D341Med (cell line): ENCODE data around the gene MIB2.
A peak's percentile ranks its signal among the peaks of the same experiment; 100 is the strongest.

Experiments
- DNase-seq: peaks from one replicate; pipeline ENCODE4 v3.0.0; 2012; ENCODE audit warnings: low spot score

The MIB2 gene

DNA sequence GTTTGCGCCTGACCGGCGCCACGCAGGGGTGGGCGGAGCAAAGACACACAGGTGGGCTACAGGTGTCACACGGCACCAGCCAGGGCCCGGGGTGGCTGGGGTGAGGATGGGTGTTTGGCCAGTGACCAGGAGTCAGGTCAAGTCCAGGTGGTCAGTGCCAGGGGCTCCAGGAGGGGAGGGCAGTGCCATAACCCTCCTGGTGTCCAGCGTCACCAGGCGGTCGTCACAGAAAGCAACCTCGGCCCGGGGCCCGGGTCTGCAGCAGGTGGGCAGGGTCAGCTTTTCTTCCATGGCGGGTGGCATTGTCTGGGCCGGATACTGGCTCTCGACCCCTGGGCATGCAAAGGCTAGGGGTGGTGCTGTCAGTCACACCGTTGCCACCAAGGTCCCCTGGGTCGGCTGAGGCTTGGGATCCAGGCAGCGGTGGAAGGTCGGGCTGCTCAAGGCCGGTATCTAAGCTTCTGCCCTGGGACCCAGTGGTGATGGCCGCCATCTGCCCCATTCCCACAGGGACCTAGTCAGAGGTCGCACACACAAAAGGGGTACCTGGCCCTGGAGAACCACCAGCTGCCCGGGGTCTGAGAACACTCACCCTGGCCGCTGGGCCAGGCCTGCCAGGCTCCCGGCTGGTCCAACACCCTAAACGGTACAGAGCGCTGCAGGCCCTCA is 17.1 kb upstream of the MIB2 start:
- no peak for DNase-seq

DNA sequence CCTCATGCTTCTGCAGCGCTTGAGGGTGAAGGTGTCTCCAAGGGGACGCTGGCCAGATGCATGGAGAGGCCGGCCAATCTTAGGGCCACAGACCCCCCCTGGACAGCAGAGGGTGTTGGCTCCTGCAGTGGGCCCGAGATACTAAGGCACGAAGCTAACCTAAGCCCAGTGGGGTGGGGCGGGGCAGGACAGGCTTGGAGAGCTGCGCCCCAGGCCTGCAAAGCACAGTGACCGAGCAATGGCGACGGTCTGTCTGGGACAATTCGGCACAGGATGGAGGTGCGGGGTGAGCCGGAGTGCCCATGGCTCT is 16.6 kb upstream of the MIB2 start:
- DNase-seq: no peak

DNA sequence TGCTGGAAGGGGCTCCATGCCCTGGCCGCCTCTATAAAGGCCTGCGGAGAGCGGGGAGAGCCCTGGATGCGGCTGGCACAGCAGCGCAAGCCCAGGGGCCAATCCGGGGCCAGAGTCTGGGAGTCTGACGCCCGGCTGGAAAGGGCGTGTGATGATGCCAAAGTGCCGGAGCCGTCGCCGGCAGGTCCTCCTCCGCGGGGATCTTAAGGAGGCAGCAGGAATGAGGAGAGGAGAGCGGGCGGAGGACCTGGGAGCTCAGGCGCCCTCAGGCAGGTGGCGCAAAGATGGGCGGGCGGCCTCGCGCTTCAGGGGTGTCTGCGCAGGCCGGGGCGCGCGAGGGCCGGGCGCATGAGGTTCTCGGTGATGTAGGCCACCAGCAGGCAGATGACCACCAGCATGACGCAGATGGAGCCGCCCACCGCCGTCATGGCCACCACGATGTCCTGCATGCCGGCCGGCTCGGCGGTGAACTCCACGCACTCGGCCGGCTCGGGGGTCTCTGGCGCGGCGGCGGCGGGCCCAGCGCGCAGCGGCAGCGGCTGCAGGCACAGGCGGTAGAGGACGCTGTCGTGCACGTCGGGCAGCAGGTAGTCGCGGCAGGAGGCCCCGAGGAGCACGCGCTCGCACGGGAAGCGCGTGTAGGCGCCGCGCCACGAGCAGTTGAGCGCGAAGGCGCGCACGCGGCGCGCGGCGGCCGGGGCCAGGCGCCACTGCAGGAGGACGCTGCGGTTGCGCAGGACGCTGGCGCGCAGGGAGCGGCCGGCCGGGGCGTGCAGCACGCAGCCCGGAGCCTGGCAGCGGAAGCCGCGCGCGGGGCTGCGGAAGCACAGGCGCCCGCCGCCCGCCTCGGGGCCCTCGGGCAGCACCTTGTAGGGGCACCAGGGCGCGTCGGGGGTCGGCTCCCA is 16.0 kb upstream of the MIB2 start:
- DNase-seq: peak; percentile 87

DNA sequence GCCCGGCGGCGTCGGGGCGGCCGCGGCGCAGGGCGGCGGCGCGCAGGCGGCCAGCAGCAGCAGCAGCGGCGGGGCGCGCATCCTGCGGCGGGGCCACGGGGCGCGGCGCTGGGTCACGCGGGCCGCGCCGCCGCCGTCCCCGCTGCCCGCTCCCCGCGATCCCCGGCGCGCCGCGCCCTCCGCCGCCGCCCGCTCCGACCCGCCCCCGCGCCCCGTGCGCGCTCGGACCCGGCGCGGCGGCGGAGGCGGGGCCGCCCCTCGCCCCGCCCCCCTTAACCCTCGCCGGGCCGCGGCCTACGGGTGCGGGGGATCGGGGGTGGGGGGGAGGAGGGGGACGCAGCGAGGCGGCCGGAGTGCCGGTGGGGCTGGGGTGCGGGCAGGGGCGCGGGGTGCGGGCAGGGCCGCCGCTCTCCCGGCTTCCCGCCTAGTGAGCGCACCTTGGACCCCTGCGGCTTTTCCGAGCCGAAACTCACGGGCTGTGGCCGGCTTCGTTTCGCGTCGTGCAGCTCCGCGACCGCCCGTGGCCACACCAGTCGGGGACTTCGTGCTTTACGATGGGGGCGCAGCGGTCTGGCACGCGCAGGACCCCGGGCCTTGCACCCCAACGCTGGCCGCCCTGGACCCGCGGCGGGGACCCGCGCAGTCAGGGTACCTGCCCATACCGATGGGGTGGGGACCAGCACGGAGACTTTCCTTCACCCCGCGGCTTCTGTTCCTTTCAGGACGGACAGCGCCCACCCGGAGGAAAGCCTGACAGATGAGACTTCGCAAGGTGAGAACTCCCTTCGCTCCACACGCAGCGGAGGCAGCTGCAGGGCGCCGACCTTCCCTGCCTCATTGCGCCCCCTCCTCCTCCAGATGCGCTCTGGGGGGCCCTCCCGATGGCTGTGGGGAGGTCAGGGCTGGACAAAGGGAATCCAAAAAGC is 15.1 kb upstream of the MIB2 start, which contains the start of gene FNDC10:
Gene FNDC10, minus strand, starts transcription at position 201 of the 926 bp plus-strand sequence. Its CDS starts 120 bp downstream, at position 81.
- peak; percentile 84 for DNase-seq

DNA sequence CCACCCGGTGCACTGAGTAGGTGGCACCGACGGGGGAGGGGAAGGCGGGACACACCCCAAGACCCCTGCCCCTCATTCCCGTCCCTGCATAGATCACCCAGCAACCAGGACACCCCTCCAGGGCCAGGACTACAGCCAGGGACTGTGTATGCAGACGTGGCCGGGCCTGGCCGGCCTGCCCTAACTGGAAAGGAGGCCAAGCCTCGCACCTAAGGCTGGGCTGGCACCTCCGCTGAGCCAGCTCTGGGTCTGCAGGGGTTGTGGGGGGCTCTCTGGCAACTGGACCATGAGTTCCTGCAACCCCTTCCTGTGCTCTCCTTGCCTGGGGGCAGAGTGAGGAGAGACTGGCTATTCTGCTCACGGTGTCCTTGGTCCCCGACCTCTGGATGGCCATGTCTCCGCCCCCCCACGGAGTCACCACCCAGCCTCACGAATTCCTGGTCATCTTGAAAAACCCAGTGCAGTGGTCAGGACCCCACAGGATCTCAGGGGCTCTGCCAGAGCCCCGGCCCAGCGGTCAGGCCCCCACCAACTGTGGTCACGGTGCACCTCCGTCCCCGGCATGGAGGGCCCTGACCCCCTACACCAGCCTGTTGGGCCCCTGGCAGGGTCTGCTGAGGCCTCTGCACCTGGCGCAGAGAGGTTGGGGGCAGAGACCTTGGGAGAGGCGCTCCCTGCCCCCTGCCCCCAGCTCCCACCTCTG is 14.3 kb upstream of the MIB2 start:
- DNase-seq: no peak

DNA sequence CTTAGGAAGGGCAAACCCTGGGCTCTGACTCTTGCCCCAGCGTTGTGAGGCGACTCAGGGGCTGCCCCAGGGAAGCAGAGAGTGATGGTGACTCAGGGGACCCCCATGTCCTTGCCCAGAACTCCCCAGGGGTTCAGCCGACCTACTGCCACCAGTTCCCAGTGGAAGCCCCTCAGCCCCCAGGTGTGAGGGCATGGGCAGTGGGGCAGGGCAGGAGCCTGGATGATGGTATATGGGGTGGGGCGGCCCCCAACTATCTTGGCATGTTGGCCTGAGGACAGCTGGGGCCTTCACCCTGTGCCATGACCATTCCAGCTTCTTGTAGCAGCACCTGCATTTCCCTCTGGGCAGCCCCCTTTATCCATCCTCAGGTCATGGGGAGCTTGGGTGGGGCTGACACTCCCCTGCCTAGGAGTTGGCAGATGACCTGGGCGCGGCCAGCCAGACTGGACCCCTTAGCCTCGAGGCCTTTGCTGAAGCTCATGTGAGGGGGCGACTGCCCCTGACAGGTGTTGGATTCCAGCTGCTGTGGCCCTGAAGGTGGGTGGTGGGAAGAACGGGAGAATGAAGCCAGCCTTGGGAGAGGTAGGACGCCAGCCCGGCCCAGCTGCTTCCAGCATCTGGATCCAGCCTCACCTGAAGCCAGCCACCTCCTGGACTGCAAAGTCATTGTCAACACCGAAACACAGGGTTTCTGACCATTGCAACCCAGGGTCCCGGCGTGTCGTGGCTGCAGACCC is 13.6 kb upstream of the MIB2 start:
- no peak for DNase-seq

DNA sequence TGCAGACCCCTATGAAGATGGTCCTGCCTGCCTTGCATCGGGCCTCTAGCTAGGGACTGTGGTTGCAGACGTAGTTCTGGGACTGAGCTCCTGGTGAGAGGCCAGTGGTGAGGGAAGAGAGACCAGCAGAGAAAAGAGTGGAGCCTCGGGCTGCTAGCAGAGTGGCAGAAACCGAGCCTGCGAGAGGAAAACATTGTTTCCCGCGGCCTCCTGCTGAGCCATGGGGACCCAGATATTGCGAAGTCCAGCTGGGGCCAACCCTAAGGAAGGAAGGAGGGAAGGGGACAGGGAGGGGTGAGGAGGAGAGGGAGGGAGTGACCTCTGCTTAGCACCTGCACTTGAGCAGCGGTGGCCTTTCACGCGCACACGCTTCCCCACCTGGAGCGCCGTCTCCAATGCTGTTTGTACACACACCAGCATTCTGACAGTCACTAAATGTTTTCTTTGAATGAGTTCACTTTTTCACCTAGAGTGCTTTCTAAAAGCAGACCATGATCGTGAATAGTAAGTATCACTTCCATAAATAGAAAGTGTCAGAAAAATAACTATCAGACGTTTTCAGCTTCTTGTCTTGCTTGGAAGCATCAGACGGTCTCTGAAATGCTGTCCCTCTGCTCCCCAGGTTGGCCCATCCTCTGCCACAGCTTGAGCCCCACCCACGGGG is 12.9 kb upstream of the MIB2 start:
- DNase-seq: no peak

DNA sequence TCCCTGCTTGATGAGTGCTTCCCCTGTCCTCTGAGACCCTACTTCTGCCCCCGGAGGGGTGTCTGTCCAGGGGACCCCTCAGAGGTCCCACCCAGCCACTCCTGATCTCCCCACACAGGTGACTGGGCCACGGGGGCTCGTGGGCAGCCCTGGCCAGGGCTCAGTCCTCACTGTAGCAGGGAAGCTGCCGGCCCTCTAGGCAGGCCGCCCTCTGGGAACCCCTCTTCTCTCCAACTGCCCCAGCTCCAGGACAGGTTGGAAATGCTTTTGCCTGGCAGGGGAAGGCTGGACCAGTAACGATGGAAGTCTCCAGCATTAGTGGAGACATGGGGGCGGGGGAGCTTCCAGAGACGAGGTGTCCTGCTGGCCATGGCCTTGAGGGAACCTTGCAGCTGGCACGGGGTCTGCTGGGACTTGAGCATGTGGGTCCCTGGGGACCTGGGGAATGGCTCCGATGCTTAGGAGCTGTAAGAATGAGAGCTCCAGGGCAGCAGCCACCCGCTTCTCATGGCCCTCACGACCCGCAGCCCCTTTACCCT is 12.3 kb upstream of the MIB2 start:
- DNase-seq: no peak

DNA sequence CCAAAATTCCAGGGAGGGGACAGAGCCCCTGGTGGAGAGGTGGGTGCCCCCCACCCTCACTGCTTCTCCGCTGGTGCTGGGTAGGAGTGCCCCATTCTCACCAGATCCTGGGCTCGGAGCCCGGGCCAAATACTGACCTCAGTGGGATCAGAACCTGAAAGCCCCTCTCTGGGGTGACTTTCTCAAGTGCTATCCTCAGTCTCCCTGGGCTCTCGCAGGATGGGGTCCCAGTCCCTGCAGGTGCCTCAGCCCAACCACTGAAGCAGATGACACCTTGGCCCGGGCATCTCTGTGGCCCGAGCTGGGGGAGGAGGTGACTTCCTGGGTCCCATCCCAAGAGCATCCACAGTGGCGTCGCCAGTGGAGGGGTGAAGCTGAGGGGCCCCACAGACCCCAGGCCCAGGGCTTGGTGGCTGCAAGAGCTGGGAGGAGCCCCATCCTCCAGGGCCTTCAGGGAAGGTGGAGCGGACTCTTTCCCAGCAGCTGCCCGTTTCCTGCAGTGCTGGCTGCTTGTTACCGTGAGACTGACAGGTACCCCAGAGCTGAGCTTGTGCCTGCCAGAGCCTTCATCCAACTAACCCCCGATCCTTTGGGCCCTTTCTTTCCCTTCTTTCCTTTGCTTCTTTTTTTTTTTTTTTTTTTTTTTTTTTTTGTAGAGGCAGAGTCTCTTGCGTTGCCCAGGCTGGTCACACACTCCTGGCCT is 11.5 kb upstream of the MIB2 start:
- no peak for DNase-seq

DNA sequence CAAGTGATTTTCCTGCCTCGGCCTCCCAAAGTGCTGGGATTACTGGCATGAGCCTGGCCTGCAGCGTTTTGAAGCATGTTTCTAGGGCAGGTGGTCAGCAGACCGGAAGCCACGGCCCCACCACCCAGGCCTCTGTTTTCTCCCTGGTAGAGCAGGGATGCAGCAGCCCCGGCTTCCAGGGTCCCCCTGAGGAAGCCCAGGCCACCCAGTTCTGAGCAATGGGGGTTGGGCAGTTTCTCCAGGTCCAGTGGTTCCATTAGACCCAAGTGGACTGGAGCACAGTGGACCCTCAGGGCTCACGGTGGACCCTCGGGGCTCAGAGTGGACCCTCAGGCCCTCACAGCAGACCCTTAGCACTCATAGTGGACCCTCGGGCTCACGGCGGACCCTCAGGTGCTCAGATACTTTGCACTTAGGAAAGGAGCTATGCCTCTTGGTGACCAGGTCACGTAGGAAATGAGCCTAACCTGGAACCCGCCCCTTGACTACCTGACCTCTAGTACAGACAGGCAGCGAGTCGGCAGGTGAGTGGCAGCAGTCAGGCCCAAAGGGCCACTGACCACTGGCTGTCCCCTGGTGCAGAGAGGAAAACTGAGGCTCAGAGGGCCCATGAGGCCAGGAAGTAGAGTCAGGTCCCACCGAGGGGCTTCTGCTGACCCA is 10.8 kb upstream of the MIB2 start:
- no peak for DNase-seq

DNA sequence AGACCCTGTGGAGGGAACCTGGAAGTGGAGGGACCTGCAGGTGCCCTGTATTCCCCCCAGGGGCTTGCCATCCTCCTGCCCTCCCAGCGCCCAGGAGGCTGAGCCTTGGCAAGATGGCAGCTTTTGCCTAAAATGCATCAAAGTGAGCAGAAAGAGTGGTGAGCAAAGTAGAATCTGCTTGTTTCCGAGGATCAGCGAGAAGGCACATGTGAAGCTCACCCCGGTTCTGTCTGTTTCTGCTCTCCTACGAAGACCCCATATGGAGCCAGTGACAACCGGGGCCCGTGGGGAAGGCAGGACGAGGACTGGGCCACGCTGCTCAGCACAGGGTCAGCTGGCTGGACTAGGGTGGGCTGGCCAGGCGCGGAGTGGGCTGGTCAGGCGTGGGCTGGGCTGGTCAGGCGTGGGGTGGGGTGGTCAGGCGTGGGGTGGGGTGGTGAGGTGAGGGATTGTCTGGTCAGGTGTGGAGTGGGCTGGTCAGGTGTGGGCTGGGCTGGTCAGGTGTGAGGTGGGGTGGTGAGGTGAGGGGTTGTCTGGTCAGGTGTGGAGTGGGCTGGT is 10.2 kb upstream of the MIB2 start:
- no peak for DNase-seq

DNA sequence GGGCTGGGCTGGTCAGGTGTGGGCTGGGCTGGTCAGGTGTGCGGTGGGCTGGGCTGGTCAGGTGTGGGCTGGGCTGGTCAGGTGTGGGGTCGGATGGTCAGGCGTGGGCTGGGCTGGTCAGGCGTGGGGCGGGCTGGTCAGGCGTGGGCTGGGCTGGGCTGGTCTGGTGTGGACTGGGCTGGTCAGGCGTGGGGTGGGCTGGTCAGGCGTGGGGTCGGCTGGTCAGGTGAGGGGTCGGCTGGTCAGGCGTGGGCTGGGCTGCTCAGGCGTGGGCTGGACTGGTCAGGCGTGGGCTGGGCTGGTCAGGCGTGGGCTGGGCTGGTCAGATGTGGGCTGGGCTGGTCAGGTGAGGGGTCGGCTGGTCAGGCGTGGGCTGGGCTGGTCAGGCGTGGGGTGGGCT is 9.6 kb upstream of the MIB2 start:
- DNase-seq: no peak

DNA sequence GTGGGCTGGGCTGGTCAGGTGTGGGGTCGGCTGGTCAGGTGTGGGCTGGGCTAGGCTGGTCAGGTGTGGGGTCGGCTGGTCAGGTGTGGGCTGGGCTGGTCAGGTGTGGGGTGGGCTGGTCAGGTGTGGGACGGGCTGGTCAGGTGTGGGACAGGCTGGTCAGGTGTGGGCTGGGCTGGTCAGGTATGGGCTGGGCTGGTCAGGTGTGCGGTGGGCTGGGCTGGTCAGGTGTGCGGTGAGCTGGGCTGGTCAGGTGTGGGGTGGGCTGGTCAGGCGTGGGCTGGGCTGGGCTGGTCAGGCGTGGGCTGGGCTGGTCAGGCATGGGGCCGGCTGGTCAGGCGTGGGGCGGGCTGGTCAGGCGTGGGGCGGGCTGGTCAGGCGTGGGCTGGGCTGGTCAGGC is 9.1 kb upstream of the MIB2 start:
- no peak for DNase-seq

DNA sequence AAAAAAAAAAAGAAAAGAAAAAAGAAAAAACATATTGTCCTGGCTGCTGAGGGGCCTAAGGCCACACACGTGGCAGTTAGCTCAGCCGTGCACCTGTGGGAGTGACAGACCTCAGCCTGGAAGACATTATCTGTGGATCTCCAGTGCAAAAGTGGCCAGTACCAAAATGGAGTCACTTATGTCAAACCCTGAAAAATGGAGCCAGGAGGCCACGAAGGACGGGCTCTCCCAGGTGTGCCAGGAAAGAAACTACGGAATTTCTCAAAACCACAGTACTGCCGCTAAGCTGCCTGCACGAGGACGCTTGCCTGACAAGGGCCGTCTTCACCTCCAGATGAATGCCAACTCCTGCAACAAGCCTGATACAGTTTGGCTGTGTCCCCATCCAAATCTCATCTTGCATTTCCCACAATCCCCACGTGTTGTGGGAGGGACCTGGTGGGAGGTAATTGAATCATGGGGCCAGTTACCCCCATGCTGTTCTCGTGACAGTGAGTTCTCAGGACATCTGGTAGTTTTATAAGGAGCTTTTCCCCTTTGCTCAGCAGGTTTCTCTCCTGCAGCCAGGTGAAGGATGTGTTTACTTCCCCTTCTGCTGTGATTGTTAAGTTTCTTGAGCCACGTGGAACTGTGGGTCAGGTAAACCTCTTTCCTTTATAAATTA is 5.3 kb upstream of the MIB2 start:
- no peak for DNase-seq

DNA sequence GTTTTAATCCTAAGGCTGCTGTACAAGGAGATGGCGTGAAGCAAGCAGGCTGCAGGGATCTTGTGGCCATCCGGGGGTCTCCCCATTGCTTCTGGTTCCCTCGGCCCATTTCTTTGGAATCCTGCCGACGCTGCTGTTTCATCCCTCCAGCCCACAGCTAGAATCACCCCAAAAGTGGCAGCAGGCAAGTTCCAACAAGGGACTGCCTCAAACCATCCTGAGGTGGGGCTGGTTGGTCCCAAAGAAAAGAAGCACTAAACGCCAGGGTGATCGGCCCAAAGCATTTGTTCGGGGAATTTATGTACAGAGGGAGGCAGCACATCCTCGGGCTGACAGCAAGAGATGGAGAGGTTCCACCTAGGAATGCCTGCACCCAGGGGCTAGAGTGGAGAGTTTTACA is 4.5 kb upstream of the MIB2 start:
- no peak for DNase-seq

DNA sequence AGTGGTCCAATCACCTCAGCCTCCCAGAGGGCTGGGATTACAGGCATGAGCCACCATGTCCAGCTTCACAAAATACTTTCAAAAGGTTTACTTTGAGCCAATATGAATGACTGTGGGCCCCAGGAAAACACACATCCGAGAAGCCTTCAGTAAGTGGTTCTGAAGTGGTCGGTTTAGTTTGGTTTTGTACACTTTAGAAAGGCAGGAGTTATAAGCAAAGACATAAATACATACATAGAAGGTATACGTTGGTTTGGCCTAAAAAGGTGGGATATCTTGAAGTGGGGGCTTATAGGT is 3.2 kb upstream of the MIB2 start:
- no peak for DNase-seq

DNA sequence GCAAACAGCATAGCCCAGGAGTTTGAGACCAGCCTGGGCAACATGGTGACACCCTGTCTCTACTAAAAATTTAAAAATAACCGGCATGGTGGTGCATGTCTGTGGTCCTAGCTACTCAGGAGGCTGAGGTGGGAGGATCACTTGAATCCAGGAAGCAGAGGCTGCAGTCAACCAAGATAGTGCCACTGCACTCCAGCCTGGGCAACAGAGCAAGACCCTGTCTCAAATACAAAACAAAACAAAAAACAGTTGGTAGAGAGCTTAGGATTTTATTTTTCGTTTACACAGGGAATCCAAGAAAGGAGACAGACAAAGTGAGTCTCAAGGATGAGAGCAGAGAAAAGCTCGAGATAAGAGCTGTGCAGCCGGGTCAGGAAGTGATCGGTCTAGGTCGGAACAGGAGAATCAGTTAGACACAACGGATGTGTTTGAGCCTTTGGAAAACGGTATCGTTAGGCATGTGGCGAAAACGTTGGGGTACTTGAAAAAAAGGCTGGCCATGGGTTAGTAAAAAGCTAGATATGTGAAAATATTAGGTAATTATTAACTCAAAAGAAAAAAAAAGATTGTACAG is 1.7 kb upstream of the MIB2 start:
- no peak for DNase-seq
